ENCODE results near the gene PPM1B. TPM values are rescaled to one million over a fixed set of nuclear protein-coding genes. Genes with fewer than 3 reads are reported as not detected.

The PPM1B gene
- total RNA-seq, 1 donor from 2014 or later = 27.1 TPM

DNA sequence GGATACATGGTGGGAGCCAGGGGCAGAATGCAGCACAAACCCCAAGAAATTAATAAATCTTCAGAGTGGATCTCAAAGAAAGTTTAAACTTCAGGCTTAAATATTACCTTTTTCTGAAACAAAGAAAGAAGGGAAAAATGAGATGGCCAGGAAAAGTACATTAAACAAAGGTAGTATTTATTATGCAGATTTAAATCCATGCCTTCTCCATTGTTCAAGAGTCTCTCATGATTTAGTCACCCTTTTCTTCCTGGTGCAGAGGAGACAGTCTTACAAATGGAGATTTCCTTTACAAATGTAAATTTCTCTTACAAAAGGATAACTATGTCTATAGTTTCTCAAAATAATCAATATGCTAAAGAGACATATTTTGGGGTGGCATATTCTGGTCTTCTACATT, 33.4 kb upstream of the PPM1B start:
- no peaks in the 10 kb centered on the region for H3K27me3 ChIP-seq (ENCODE audit: control insufficient read depth in 3 of 3, insufficient read depth in 3 of 3, low read length in 3 of 3)
- no peak overlapping the region for H3K4me3 ChIP-seq (ENCODE audit: low read length in 3 of 3)
- H3K4me1 ChIP-seq (ENCODE audit: control insufficient read depth in 3 of 3, insufficient read depth in 3 of 3, low read length in 3 of 3) = peaks cover 0 to 10% (median 8%) of the 10 kb centered on the region in 3 donors
- H3K9me3 ChIP-seq (ENCODE audit: control insufficient read depth in 3 of 3, low read length in 3 of 3) = no peaks in the 10 kb centered on the region
- H3K27ac ChIP-seq (ENCODE audit: low read depth, low read length) = no peak overlapping the region
- no peak overlapping the region for H3K9ac ChIP-seq (ENCODE audit: low read depth in 1 of 3, low read length in 3 of 3)
- no peaks in the 10 kb centered on the region for H3K36me3 ChIP-seq (ENCODE audit: control insufficient read depth in 3 of 3, insufficient read depth in 3 of 3, low read length in 3 of 3)

DNA sequence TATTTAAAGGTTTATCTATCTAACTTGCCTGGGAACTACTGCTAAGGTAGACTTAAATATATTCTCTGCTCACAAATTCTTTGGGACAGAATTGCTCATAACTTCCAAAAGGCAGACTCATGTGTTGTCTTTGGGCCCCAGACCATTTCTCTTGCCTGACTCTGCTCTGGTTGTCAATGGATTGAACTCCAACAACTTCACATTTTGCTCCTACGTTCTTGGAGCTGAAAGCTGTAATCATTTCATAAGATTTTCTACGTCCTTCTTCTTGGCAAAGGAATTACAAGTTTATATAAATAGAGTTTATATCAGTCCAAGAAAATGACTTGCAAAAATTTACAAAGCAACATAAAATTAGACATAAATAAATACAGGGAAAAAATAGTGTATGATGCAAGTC, 32.9 kb upstream of the PPM1B start:
- H3K4me1 ChIP-seq (ENCODE audit: control insufficient read depth in 3 of 3, insufficient read depth in 3 of 3, low read length in 3 of 3) = peaks cover 0 to 10% (median 5%) of the 10 kb centered on the region in 3 donors
- no peak overlapping the region for H3K27ac ChIP-seq (ENCODE audit: low read depth, low read length)
- no peaks in the 10 kb centered on the region for H3K36me3 ChIP-seq (ENCODE audit: control insufficient read depth in 3 of 3, insufficient read depth in 3 of 3, low read length in 3 of 3)
- no peaks in the 10 kb centered on the region for H3K9me3 ChIP-seq (ENCODE audit: control insufficient read depth in 3 of 3, low read length in 3 of 3)
- H3K9ac ChIP-seq (ENCODE audit: low read depth in 1 of 3, low read length in 3 of 3) = no peak overlapping the region
- H3K27me3 ChIP-seq (ENCODE audit: control insufficient read depth in 3 of 3, insufficient read depth in 3 of 3, low read length in 3 of 3) = no peaks in the 10 kb centered on the region
- H3K4me3 ChIP-seq (ENCODE audit: low read length in 3 of 3) = no peak overlapping the region

GRCh38 chr2:44136252-44136651, 32.4 kb upstream of the PPM1B start:
- peaks cover 0 to 10% (median 1%) of the 10 kb centered on the region in 3 donors for H3K4me1 ChIP-seq (ENCODE audit: control insufficient read depth in 3 of 3, insufficient read depth in 3 of 3, low read length in 3 of 3)
- H3K27me3 ChIP-seq (ENCODE audit: control insufficient read depth in 3 of 3, insufficient read depth in 3 of 3, low read length in 3 of 3) = no peaks in the 10 kb centered on the region
- H3K27ac ChIP-seq (ENCODE audit: low read depth, low read length) = no peak overlapping the region
- no peak overlapping the region for H3K9ac ChIP-seq (ENCODE audit: low read depth in 1 of 3, low read length in 3 of 3)
- no peaks in the 10 kb centered on the region for H3K36me3 ChIP-seq (ENCODE audit: control insufficient read depth in 3 of 3, insufficient read depth in 3 of 3, low read length in 3 of 3)
- no peaks in the 10 kb centered on the region for H3K9me3 ChIP-seq (ENCODE audit: control insufficient read depth in 3 of 3, low read length in 3 of 3)
- no peak overlapping the region for H3K4me3 ChIP-seq (ENCODE audit: low read length in 3 of 3)

DNA sequence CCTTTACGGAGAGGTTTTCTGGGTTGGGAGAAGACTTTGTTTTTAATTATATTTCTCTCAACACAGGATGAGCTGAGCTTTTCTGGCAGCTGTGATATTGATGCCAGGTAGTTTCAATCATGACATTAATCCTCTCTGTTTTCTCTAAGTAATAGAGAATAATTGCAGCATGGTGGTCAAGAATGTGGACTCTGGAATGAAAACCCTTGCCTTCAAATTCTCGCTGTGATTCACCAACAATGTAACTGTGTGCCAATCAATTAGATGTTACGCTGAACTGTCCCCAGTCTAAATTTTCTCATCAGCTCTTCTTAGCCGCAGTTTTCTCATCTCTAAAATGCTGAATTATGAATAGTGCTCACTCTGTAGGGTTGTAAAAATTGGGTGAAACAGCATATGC, 31.6 kb upstream of the PPM1B start:
- H3K36me3 ChIP-seq (ENCODE audit: control insufficient read depth in 3 of 3, insufficient read depth in 3 of 3, low read length in 3 of 3) = no peaks in the 10 kb centered on the region
- H3K4me1 ChIP-seq (ENCODE audit: control insufficient read depth in 3 of 3, insufficient read depth in 3 of 3, low read length in 3 of 3) = peaks cover 0 to 10% (median 0%) of the 10 kb centered on the region in 3 donors
- no peak overlapping the region for H3K9ac ChIP-seq (ENCODE audit: low read depth in 1 of 3, low read length in 3 of 3)
- no peaks in the 10 kb centered on the region for H3K9me3 ChIP-seq (ENCODE audit: control insufficient read depth in 3 of 3, low read length in 3 of 3)
- no peak overlapping the region for H3K27ac ChIP-seq (ENCODE audit: low read depth, low read length)
- no peak overlapping the region for H3K4me3 ChIP-seq (ENCODE audit: low read length in 3 of 3)
- no peaks in the 10 kb centered on the region for H3K27me3 ChIP-seq (ENCODE audit: control insufficient read depth in 3 of 3, insufficient read depth in 3 of 3, low read length in 3 of 3)

DNA sequence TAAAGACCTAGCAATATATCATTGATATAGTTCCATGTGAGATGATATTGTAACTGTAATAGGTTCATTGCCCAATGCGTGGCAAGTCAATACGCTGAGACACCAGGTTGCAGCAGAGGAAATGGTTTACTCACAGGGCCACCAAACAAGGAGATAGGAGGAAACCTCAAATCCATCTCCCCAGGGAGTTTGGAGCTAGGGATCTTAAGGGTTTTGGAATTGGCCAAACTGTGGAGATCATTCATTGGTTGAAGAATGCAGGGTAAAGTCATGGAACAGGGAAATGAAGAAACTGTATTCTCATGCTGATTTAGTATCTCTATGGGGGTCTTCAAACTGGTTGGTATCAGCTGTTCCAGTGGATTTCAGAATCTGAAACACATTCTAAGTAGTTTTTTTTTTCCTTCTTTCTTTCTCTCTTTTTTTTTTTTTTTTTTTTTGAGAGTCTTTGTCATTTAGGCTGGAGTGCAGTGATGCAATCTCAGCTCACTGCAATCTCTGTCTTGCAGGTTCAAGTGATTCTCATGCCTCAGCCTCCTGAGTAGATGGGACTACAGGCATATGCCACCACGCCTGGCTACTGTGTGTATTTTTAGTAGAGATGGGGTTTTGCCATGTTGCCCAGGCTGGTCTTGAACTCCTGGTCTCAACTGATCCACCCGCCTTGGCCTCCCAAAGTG, 30.7 kb upstream of the PPM1B start:
- Histone ChIP-seq H3K4me3 (ENCODE audit: low read length in 3 of 3) (no peak overlapping the region), H3K27me3 (ENCODE audit: control insufficient read depth in 3 of 3, insufficient read depth in 3 of 3, low read length in 3 of 3) (no peaks in the 10 kb centered on the region), H3K9ac (ENCODE audit: low read depth in 1 of 3, low read length in 3 of 3) (no peak overlapping the region), H3K36me3 (ENCODE audit: control insufficient read depth in 3 of 3, insufficient read depth in 3 of 3, low read length in 3 of 3) (no peaks in the 10 kb centered on the region), H3K27ac (ENCODE audit: low read depth, low read length) (no peak overlapping the region), H3K4me1 (ENCODE audit: control insufficient read depth in 3 of 3, insufficient read depth in 3 of 3, low read length in 3 of 3) (peaks cover 0 to 10% (median 0%) of the 10 kb centered on the region in 3 donors), H3K9me3 (ENCODE audit: control insufficient read depth in 3 of 3, low read length in 3 of 3) (no peaks in the 10 kb centered on the region)

GRCh38 chr2:44139741-44140140, 28.9 kb upstream of the PPM1B start:
- Histone ChIP-seq H3K9ac (ENCODE audit: low read depth in 1 of 3, low read length in 3 of 3) (no peak overlapping the region), H3K4me3 (ENCODE audit: low read length in 3 of 3) (no peak overlapping the region), H3K36me3 (ENCODE audit: control insufficient read depth in 3 of 3, insufficient read depth in 3 of 3, low read length in 3 of 3) (no peaks in the 10 kb centered on the region), H3K9me3 (ENCODE audit: control insufficient read depth in 3 of 3, low read length in 3 of 3) (no peaks in the 10 kb centered on the region), H3K4me1 (ENCODE audit: control insufficient read depth in 3 of 3, insufficient read depth in 3 of 3, low read length in 3 of 3) (peaks cover 0 to 6% (median 0%) of the 10 kb centered on the region in 3 donors), H3K27ac (ENCODE audit: low read depth, low read length) (no peak overlapping the region), H3K27me3 (ENCODE audit: control insufficient read depth in 3 of 3, insufficient read depth in 3 of 3, low read length in 3 of 3) (no peaks in the 10 kb centered on the region)

DNA sequence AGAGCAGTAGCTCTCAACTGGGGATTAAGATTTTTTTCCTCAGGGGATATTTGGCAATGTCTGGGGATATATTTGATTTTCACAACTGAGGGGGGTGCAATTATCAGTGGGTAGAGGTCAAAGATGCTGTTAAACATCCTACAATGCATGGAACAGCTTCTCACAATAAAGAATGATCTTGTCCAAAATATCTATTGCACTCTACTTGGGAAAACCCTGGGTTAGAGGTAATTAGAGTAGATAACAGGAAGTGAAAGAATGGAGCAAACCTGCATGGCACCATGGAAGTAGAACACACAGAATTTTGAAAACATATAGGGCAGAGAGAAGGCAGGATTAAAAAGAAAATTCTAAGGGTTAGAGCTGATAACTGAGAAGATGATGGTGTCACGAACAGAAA, 26.4 kb upstream of the PPM1B start:
- no peaks in the 10 kb centered on the region for H3K4me1 ChIP-seq (ENCODE audit: control insufficient read depth in 3 of 3, insufficient read depth in 3 of 3, low read length in 3 of 3)
- H3K4me3 ChIP-seq (ENCODE audit: low read length in 3 of 3) = no peak overlapping the region
- H3K36me3 ChIP-seq (ENCODE audit: control insufficient read depth in 3 of 3, insufficient read depth in 3 of 3, low read length in 3 of 3) = no peaks in the 10 kb centered on the region
- H3K9me3 ChIP-seq (ENCODE audit: control insufficient read depth in 3 of 3, low read length in 3 of 3) = no peaks in the 10 kb centered on the region
- no peak overlapping the region for H3K27ac ChIP-seq (ENCODE audit: low read depth, low read length)
- no peaks in the 10 kb centered on the region for H3K27me3 ChIP-seq (ENCODE audit: control insufficient read depth in 3 of 3, insufficient read depth in 3 of 3, low read length in 3 of 3)
- H3K9ac ChIP-seq (ENCODE audit: low read depth in 1 of 3, low read length in 3 of 3) = no peak overlapping the region

DNA sequence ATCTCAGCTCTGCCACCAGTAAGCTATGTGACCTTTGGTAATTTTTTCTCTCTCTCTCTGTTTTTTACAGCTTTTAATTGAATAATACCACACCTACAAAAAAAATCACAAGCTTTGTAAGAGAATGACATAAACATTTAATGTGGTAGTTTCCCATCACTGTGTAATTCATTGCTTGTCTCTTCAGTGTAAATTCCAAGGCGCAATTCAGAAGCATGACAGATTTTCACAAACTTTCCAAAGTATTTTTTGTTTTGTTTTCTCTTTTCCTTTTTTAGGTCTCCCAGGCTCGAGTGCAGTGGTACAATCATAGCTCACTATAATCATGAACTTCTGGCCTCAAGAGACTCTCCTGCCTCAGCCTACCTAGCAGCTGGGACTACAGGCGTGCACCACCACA, 25.0 kb upstream of the PPM1B start:
- Histone ChIP-seq H3K27me3 (ENCODE audit: control insufficient read depth in 3 of 3, insufficient read depth in 3 of 3, low read length in 3 of 3) (no peaks in the 10 kb centered on the region), H3K36me3 (ENCODE audit: control insufficient read depth in 3 of 3, insufficient read depth in 3 of 3, low read length in 3 of 3) (no peaks in the 10 kb centered on the region), H3K9ac (ENCODE audit: low read depth in 1 of 3, low read length in 3 of 3) (no peak overlapping the region), H3K9me3 (ENCODE audit: control insufficient read depth in 3 of 3, low read length in 3 of 3) (no peaks in the 10 kb centered on the region), H3K27ac (ENCODE audit: low read depth, low read length) (no peak overlapping the region), H3K4me3 (ENCODE audit: low read length in 3 of 3) (no peak overlapping the region), H3K4me1 (ENCODE audit: control insufficient read depth in 3 of 3, insufficient read depth in 3 of 3, low read length in 3 of 3) (no peaks in the 10 kb centered on the region)

DNA sequence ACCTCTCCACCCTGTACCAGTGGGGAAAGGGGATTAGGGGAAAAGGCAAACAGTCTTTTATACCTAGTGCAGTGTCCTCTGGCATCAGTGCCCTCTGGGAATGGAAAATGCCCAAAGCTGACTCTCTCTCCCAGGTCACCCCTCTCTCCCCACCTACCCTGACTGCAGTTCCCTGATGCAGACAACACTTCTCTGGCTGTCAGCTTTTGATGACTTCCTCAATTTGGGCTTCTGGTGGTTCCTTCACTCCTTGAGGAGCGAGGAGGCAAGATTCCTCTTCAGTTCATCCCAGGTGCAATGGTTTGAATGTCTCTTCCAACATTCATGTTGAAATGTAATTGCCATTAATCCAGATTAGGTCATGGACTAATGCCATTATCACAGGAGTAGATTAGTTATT, 19.7 kb upstream of the PPM1B start:
- H3K27me3 ChIP-seq (ENCODE audit: control insufficient read depth in 3 of 3, insufficient read depth in 3 of 3, low read length in 3 of 3) = no peaks in the 10 kb centered on the region
- no peak overlapping the region for H3K4me3 ChIP-seq (ENCODE audit: low read length in 3 of 3)
- H3K27ac ChIP-seq (ENCODE audit: low read depth, low read length) = no peak overlapping the region
- no peaks in the 10 kb centered on the region for H3K4me1 ChIP-seq (ENCODE audit: control insufficient read depth in 3 of 3, insufficient read depth in 3 of 3, low read length in 3 of 3)
- no peak overlapping the region for H3K9ac ChIP-seq (ENCODE audit: low read depth in 1 of 3, low read length in 3 of 3)
- no peaks in the 10 kb centered on the region for H3K9me3 ChIP-seq (ENCODE audit: control insufficient read depth in 3 of 3, low read length in 3 of 3)
- no peaks in the 10 kb centered on the region for H3K36me3 ChIP-seq (ENCODE audit: control insufficient read depth in 3 of 3, insufficient read depth in 3 of 3, low read length in 3 of 3)

DNA sequence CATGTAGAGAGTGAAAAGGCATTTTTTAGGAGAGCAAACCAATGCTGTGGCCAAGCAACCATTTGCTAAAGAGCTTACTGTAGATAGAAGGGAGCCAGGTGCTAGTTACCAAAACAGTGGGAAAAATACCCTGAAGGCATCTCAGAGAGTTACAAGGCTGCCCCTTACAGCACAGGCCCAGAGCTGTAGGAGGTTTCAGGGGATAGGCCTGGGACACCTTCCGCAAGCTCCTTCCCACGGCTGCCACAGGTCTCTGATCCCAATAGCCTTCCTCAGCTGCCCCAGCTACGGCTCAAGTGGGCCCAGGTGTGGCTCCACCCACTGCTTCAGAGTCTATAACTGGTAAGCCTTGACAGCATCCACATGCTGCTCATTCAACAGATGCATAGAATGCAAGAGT, 18.2 kb upstream of the PPM1B start:
- no peaks in the 10 kb centered on the region for H3K27me3 ChIP-seq (ENCODE audit: control insufficient read depth in 3 of 3, insufficient read depth in 3 of 3, low read length in 3 of 3)
- H3K9me3 ChIP-seq (ENCODE audit: control insufficient read depth in 3 of 3, low read length in 3 of 3) = no peaks in the 10 kb centered on the region
- no peak overlapping the region for H3K9ac ChIP-seq (ENCODE audit: low read depth in 1 of 3, low read length in 3 of 3)
- no peak overlapping the region for H3K27ac ChIP-seq (ENCODE audit: low read depth, low read length)
- no peak overlapping the region for H3K4me3 ChIP-seq (ENCODE audit: low read length in 3 of 3)
- H3K36me3 ChIP-seq (ENCODE audit: control insufficient read depth in 3 of 3, insufficient read depth in 3 of 3, low read length in 3 of 3) = no peaks in the 10 kb centered on the region
- peaks cover 0 to 4% (median 2%) of the 10 kb centered on the region in 3 donors for H3K4me1 ChIP-seq (ENCODE audit: control insufficient read depth in 3 of 3, insufficient read depth in 3 of 3, low read length in 3 of 3)

All from skeletal muscle tissue (tissue), 4 donors.